ENCODE measurements around the gene BAHCC1. TPM values are rescaled to one million over a fixed set of nuclear protein-coding genes. Genes with fewer than 3 reads are reported as not detected.

Gene BAHCC1
- total RNA-seq, 2 experiments from 2014 or later: 0.40 to 0.65 TPM

- POLR2A ChIA-PET: no interaction called here
- ATAC-seq (no peak), DNase-seq (no peak)
- no peak overlapping the region for H3K27ac Mint-ChIP-seq
- no peaks in the 10 kb centered on the region for H3K4me1 Mint-ChIP-seq (ENCODE audit: low read depth)
- H3K36me3 Mint-ChIP-seq (ENCODE audit: low read depth): no peaks in the 10 kb centered on the region
- no peaks in the 10 kb centered on the region for H3K27me3 Mint-ChIP-seq
- no peaks in the 10 kb centered on the region for H3K9me3 Mint-ChIP-seq
- no peak overlapping the region for H3K4me3 Mint-ChIP-seq
- intact Hi-C loops (cut with micrococcal nuclease): no loop called here
- no peak for TF ChIP-seq CTCF (IDR thresholded peaks at IDR 0.05)
- CTCF ChIA-PET: no interaction called here
Observed at GRCh38 chr17:81374890-81375289, 20.4 kb upstream of the BAHCC1 start.

DNA sequence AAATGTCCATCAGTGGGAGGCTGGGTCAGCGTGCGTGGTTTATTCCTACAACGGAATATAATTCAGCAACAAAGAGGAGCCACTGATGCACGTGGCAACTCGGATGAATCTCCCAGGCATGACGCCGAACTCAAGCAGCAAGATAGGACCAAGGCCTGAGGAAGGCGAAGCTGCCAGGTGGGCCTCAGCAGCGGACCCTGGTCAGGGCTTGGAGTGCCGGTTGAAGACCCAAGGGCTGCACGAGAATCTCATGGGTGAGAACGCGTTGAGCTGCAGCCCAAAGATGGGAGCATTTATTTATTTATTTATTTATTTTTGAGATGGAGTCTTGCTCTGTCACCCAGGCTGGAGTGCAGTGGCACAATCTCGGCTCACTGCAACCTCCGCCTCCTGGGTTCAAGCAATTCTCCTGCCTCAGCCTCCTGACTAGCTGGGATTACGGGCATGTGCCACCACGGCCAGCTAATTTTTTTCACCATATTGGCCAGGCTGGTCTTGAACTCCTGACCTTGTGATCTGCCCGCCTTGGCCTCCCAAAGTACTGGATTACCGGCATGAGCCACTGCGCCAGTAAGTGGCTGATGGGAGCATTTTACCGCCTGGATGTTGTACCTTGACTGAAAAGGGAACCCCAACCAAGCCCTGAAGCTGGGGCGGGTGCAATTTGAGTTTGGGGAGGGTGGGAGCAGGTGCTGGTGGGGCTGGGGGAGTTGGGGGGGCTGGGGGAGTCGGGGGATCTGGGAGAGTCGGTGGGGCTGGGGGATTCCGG is 18.1 kb upstream of the BAHCC1 start:
- DNase-seq (no peak), ATAC-seq (no peak)
- POLR2A ChIA-PET: no interaction called here
- peaks cover 3% of the 10 kb centered on the region for H3K27me3 Mint-ChIP-seq
- H3K9me3 Mint-ChIP-seq: no peaks in the 10 kb centered on the region
- no peak for TF ChIP-seq CTCF (IDR thresholded peaks at IDR 0.05)
- intact Hi-C loops (cut with micrococcal nuclease): no loop called here
- H3K36me3 Mint-ChIP-seq (ENCODE audit: low read depth): no peaks in the 10 kb centered on the region
- H3K4me1 Mint-ChIP-seq (ENCODE audit: low read depth): no peaks in the 10 kb centered on the region
- H3K27ac Mint-ChIP-seq: no peak overlapping the region
- CTCF ChIA-PET: no interaction called here
- no peak overlapping the region for H3K4me3 Mint-ChIP-seq

DNA sequence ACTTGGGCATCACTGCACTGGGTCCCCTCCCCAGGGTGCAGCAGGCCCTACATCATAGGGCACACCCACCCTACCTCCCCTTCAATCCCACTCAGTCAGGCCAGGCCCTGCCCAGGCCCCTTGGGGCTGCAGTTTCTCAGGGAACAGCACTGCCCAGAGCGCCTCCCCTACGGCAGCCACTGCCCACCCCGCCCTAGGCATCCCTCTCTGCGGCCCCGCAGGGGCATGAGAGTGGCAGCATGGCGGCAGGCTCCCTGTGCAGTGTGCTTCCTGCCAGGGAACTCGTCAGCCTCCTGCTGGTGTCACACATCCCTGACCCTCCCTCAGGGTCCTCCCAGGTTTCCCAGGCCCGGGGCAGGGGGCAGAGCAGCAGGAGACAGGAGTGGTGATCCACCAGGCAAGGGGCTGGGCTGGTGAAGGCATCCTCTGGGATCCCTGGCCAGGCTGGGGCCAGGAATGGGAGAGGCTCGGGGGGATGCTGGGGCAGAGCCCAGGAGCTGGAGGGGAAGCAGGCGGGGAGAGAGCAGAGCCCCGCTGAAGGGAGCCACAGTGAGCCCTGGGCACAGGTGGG is 16.2 kb upstream of the BAHCC1 start:
- POLR2A ChIA-PET: no interaction called here
- no peak overlapping the region for H3K4me3 Mint-ChIP-seq

DNA sequence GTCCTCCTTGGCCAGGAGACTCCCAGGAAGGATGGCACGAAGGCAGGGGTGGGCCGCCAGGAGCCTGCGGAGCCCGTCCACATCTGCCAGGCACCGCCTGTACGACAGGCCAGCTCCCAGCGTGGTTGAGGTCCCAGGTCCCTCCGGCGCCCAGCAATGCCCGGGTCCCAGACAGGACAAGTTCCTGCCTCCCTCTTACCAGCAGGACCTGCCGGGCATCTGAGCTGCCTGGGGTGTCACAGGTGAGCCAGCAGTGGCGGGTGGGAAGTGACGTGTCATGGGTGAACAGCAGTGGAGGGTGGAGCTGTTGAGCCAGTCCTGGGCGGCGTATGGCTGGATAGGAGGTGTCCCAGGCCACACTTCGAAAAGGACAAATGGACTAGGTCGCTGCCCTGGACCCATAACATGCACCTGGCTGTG is 15.7 kb upstream of the BAHCC1 start:
- intact Hi-C loops (cut with micrococcal nuclease): no loop called here
- ATAC-seq (no peak), DNase-seq (no peak)
- no peak overlapping the region for H3K4me3 Mint-ChIP-seq
- TF ChIP-seq CTCF (IDR thresholded peaks at IDR 0.05): no peak
- no peaks in the 10 kb centered on the region for H3K9me3 Mint-ChIP-seq
- no peaks in the 10 kb centered on the region for H3K4me1 Mint-ChIP-seq (ENCODE audit: low read depth)
- no peak overlapping the region for H3K27ac Mint-ChIP-seq
- CTCF ChIA-PET: no interaction called here
- H3K36me3 Mint-ChIP-seq (ENCODE audit: low read depth): no peaks in the 10 kb centered on the region
- POLR2A ChIA-PET: no interaction called here
- peaks cover 5% of the 10 kb centered on the region for H3K27me3 Mint-ChIP-seq

More for the DNA sequence above, 16.2 kb upstream of the BAHCC1 start:
- H3K9me3 Mint-ChIP-seq: no peaks in the 10 kb centered on the region
- TF ChIP-seq CTCF (IDR thresholded peaks at IDR 0.05): no peak
- H3K4me1 Mint-ChIP-seq (ENCODE audit: low read depth): no peaks in the 10 kb centered on the region
- no peak for DNase-seq
- ATAC-seq: no peak
- intact Hi-C loops (cut with micrococcal nuclease): no loop called here
- H3K36me3 Mint-ChIP-seq (ENCODE audit: low read depth): no peaks in the 10 kb centered on the region
- CTCF ChIA-PET: no interaction called here
- H3K27ac Mint-ChIP-seq: no peak overlapping the region
- H3K27me3 Mint-ChIP-seq: peaks cover 3% of the 10 kb centered on the region

DNA sequence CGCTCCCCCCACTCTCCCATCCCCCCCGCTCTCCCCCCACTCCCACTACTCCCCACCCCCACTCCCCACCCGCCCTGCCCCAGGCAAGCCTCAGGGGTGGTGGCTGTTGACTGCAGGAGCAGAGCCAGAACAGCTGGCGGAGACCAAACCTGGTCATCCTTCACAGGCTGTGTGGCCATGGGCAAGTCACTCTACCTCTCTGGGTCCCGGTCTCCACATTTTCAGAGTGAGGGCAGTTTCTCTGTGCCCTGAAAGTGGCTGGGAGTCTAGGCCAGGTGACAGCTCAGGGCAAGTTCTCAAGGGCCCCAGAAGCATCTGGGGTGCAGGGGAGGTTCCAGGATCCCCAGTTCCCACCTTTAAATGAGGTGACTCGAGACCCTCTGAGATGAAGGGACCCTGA is 15.1 kb upstream of the BAHCC1 start:
- ChIA-PET POLR2A (no interaction called here), CTCF (no interaction called here)
- H3K4me3 Mint-ChIP-seq: no peak overlapping the region
- no peaks in the 10 kb centered on the region for H3K36me3 Mint-ChIP-seq (ENCODE audit: low read depth)
- intact Hi-C loops (cut with micrococcal nuclease): no loop called here
- H3K27me3 Mint-ChIP-seq: peaks cover 10% of the 10 kb centered on the region
- no peaks in the 10 kb centered on the region for H3K4me1 Mint-ChIP-seq (ENCODE audit: low read depth)
- no peak overlapping the region for H3K27ac Mint-ChIP-seq
- TF ChIP-seq CTCF (IDR thresholded peaks at IDR 0.05): no peak
- H3K9me3 Mint-ChIP-seq: no peaks in the 10 kb centered on the region
- no peak for DNase-seq
- no peak for ATAC-seq
